H1 (cell line): ENCODE data around the gene DDX42. TPM values are rescaled to one million over a fixed set of nuclear protein-coding genes. Genes with fewer than 3 reads are reported as not detected.

Experiments
- CREB1 ChIP-seq: IDR thresholded peaks from 2 replicates; pipeline ENCODE4 v1.6.1; 2012; ENCODE audit warnings: inconsistent platforms
- HDAC2 ChIP-seq, 2 experiments: fragments of 300-600 bp in 1 of 2; sonication (generic) in 1 of 2; IDR thresholded peaks; 2 replicates each; pipeline ENCODE4 v1.6.1; 2011 to 2012; ENCODE audit warnings: low read depth in 2 of 2, low read length in 2 of 2, mild to moderate bottlenecking in 2 of 2, moderate library complexity in 2 of 2, borderline replicate concordance in 1 of 2, inconsistent platforms in 1 of 2
- JUN ChIP-seq: IDR thresholded peaks from 2 replicates; pipeline ENCODE4 v1.6.1; 2011; ENCODE audit warnings: low read depth, mild to moderate bottlenecking, improper control_type of control experiment, low read length
- POLR2A ChIP-seq, 2 experiments: IDR thresholded peaks; 1 replicate in 1 of 2; 2 replicates in 1 of 2; pipeline ENCODE4 v1.6.1; 2011; ENCODE audit warnings: low read depth in 2 of 2, low read length in 2 of 2, mild to moderate bottlenecking in 2 of 2; ENCODE audit errors: control extremely low read depth in 1 of 2
- TAF1 ChIP-seq: IDR thresholded peaks from 2 replicates; pipeline ENCODE4 v1.6.1; 2011; ENCODE audit warnings: mild to moderate bottlenecking, low read depth, low read length
- TAF7 ChIP-seq: optimal IDR thresholded peaks from 2 replicates; pipeline ENCODE3; 2011; ENCODE audit warnings: low read depth, mild to moderate bottlenecking, inconsistent platforms, low read length, moderate library complexity, borderline replicate concordance
- polyA plus RNA-seq, 7 experiments: library from polyadenylated mRNA; depleted of rRNA in 3 of 7; stranded (reverse) in 5 of 7; unstranded in 2 of 7; fragments of >200 nt in 5 of 7; fragments of 200-250 nt in 2 of 7; gene quantifications; 1 replicate in 5 of 7; 2 replicates in 1 of 7; 4 replicates in 1 of 7; pipeline versions ENCODE4 v1.2.1 to v1.2.3, GENCODE V29; 2011 to 2013; ENCODE audit warnings: missing spikeins in 2 of 7, mixed read lengths in 2 of 7
- total RNA-seq: library from RNA; stranded (reverse); fragmentation: NEBNext Ultra II Directional; extraction: Animal tissue kit (Norgen Biotek cat#: 25700); gene quantifications from 2 replicates; pipeline ENCODE4 v1.2.1, GENCODE V29; 2021
- TF ChIP-seq, protein P1 (sequence below): fragments of 300-600 bp; sonication (generic); IDR thresholded peaks from 2 replicates; pipeline ENCODE4 v1.7.1; 2012; ENCODE audit warnings: low read length, moderate library complexity, mild to moderate bottlenecking, inconsistent platforms; ENCODE audit not compliant: insufficient replicate concordance
- TF ChIP-seq, protein P2 (sequence below), 3 experiments: IDR thresholded peaks; 1 replicate in 2 of 3; 2 replicates in 1 of 3; pipeline versions ENCODE4 v1.5.1 to v1.6.1; 2011; ENCODE audit warnings: low read length in 3 of 3, mild to moderate bottlenecking in 3 of 3, inconsistent platforms in 2 of 3, low read depth in 1 of 3, moderate library complexity in 1 of 3; ENCODE audit not compliant: insufficient read depth in 1 of 3; ENCODE audit errors: control extremely low read depth in 1 of 3

The DDX42 gene
- total and polyA plus RNA-seq, 2 of the 8 experiments (the other 6 are each of a cell fraction or from before 2014, with no cell fraction given) = 40.6 to 114 TPM

DNA sequence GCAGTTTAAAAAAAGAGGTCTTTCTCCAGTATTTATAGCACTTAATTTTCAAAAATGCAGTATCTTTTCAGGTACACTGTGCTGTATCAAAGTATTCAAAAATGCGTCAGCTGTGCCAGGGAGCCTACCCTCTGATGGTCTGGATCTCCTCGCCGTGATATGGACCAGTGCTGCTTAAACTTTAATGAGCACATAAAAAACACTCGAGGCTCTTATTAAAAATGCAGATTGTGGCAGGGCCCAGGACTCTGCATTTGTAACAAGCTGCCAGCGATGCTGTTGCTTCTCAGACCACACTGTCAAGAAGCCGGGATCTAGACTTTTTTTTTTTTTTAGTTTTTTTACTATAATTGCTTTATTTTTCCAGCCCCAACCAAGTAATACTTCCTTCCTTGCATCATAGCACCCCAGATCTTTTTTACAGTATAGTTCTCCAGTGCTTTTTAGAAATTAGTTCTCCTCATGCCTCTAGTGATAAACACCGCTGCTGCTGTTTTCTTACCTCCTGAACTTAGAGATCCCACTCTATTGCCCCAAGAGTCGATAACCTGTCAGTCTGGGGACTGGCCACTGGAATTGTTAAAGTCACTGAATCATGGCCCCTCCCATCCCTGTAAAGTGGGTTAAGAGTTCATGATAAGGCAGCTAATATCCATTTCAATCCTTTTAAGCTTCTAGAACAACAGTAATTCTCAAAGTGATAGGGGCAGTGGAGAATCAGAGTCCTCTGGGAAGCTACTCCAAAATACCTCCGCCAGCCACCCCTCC, 70.1 kb downstream of the DDX42 start (continued):
- TF ChIP-seq, protein P1, sequence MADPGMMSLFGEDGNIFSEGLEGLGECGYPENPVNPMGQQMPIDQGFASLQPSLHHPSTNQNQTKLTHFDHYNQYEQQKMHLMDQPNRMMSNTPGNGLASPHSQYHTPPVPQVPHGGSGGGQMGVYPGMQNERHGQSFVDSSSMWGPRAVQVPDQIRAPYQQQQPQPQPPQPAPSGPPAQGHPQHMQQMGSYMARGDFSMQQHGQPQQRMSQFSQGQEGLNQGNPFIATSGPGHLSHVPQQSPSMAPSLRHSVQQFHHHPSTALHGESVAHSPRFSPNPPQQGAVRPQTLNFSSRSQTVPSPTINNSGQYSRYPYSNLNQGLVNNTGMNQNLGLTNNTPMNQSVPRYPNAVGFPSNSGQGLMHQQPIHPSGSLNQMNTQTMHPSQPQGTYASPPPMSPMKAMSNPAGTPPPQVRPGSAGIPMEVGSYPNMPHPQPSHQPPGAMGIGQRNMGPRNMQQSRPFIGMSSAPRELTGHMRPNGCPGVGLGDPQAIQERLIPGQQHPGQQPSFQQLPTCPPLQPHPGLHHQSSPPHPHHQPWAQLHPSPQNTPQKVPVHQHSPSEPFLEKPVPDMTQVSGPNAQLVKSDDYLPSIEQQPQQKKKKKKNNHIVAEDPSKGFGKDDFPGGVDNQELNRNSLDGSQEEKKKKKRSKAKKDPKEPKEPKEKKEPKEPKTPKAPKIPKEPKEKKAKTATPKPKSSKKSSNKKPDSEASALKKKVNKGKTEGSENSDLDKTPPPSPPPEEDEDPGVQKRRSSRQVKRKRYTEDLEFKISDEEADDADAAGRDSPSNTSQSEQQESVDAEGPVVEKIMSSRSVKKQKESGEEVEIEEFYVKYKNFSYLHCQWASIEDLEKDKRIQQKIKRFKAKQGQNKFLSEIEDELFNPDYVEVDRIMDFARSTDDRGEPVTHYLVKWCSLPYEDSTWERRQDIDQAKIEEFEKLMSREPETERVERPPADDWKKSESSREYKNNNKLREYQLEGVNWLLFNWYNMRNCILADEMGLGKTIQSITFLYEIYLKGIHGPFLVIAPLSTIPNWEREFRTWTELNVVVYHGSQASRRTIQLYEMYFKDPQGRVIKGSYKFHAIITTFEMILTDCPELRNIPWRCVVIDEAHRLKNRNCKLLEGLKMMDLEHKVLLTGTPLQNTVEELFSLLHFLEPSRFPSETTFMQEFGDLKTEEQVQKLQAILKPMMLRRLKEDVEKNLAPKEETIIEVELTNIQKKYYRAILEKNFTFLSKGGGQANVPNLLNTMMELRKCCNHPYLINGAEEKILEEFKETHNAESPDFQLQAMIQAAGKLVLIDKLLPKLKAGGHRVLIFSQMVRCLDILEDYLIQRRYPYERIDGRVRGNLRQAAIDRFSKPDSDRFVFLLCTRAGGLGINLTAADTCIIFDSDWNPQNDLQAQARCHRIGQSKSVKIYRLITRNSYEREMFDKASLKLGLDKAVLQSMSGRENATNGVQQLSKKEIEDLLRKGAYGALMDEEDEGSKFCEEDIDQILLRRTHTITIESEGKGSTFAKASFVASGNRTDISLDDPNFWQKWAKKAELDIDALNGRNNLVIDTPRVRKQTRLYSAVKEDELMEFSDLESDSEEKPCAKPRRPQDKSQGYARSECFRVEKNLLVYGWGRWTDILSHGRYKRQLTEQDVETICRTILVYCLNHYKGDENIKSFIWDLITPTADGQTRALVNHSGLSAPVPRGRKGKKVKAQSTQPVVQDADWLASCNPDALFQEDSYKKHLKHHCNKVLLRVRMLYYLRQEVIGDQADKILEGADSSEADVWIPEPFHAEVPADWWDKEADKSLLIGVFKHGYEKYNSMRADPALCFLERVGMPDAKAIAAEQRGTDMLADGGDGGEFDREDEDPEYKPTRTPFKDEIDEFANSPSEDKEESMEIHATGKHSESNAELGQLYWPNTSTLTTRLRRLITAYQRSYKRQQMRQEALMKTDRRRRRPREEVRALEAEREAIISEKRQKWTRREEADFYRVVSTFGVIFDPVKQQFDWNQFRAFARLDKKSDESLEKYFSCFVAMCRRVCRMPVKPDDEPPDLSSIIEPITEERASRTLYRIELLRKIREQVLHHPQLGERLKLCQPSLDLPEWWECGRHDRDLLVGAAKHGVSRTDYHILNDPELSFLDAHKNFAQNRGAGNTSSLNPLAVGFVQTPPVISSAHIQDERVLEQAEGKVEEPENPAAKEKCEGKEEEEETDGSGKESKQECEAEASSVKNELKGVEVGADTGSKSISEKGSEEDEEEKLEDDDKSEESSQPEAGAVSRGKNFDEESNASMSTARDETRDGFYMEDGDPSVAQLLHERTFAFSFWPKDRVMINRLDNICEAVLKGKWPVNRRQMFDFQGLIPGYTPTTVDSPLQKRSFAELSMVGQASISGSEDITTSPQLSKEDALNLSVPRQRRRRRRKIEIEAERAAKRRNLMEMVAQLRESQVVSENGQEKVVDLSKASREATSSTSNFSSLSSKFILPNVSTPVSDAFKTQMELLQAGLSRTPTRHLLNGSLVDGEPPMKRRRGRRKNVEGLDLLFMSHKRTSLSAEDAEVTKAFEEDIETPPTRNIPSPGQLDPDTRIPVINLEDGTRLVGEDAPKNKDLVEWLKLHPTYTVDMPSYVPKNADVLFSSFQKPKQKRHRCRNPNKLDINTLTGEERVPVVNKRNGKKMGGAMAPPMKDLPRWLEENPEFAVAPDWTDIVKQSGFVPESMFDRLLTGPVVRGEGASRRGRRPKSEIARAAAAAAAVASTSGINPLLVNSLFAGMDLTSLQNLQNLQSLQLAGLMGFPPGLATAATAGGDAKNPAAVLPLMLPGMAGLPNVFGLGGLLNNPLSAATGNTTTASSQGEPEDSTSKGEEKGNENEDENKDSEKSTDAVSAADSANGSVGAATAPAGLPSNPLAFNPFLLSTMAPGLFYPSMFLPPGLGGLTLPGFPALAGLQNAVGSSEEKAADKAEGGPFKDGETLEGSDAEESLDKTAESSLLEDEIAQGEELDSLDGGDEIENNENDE = no peak
- no peak for TF ChIP-seq TAF7
- TF ChIP-seq TAF1 = no peak
- TF ChIP-seq POLR2A (IDR thresholded peaks at IDR 0.05; ENCODE audit: control extremely low read depth in 1 of 2, low read depth in 2 of 2, low read length in 2 of 2) = no peak
- TF ChIP-seq JUN = no peak
- TF ChIP-seq, protein P2, sequence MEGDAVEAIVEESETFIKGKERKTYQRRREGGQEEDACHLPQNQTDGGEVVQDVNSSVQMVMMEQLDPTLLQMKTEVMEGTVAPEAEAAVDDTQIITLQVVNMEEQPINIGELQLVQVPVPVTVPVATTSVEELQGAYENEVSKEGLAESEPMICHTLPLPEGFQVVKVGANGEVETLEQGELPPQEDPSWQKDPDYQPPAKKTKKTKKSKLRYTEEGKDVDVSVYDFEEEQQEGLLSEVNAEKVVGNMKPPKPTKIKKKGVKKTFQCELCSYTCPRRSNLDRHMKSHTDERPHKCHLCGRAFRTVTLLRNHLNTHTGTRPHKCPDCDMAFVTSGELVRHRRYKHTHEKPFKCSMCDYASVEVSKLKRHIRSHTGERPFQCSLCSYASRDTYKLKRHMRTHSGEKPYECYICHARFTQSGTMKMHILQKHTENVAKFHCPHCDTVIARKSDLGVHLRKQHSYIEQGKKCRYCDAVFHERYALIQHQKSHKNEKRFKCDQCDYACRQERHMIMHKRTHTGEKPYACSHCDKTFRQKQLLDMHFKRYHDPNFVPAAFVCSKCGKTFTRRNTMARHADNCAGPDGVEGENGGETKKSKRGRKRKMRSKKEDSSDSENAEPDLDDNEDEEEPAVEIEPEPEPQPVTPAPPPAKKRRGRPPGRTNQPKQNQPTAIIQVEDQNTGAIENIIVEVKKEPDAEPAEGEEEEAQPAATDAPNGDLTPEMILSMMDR (IDR thresholded peaks at IDR 0.05; ENCODE audit: control extremely low read depth in 1 of 3, insufficient read depth in 1 of 3, low read depth in 1 of 3, low read length in 3 of 3) = no peak
- no peak for TF ChIP-seq HDAC2 (IDR thresholded peaks at IDR 0.05; ENCODE audit: borderline replicate concordance in 1 of 2, low read depth in 2 of 2, low read length in 2 of 2)
- no peak for TF ChIP-seq CREB1
